Measurements from ENCODE around the gene PABPN1L.

The PABPN1L gene

DNA sequence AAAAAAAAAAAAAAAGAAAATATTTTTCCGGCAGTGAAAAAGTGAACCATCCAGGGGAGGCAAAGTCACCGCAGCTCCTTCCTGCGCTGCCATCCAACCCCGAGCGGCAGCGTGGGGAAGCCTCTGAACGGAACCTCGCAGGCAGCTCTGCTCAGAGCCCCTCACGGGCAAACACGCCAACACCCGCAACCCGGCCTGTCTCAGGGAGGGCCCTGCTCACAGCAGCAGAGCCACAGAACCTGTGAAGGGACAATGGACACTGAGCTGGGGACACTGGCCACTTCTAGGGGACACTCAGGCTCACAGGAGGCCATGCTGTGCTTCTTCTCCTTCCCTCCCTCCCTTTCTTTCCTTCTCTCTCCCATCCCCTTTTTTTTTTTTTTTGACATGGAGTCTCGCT is 33.4 kb downstream of the PABPN1L start:
- H3F3A ChIP-seq (ENCODE audit: insufficient read depth) = no peaks in the 10 kb centered on the region
- H3K36me3 ChIP-seq (ENCODE audit: low read length) = no peaks in the 10 kb centered on the region
- TF ChIP-seq EZH2phosphoT487 (conservative IDR thresholded peaks at IDR 0.05; ENCODE audit: low read length) = no peak
- no peak overlapping the region for H3K9ac ChIP-seq (ENCODE audit: low read length)
- no peak overlapping the region for H3K27ac ChIP-seq (ENCODE audit: low read depth, low read length)
- no peaks in the 10 kb centered on the region for H4K20me1 ChIP-seq (ENCODE audit: low read depth, low read length)
- H3K4me3 ChIP-seq (ENCODE audit: insufficient read depth, low read length, poor library complexity, severe bottlenecking) = no peak overlapping the region
- no peaks in the 10 kb centered on the region for H3K27me3 ChIP-seq (ENCODE audit: low read length)
- no peak overlapping the region for H2AFZ ChIP-seq (ENCODE audit: low read depth, low read length, severe bottlenecking)
- H3K79me2 ChIP-seq (ENCODE audit: insufficient read depth, low read length) = no peaks in the 10 kb centered on the region
- no peaks in the 10 kb centered on the region for H3K9me2 ChIP-seq (replicated peaks; ENCODE audit: insufficient read depth, low read length)
- H3K4me2 ChIP-seq (ENCODE audit: low read depth, low read length, poor library complexity, severe bottlenecking) = no peak overlapping the region
- H3K9me3 ChIP-seq (ENCODE audit: insufficient read depth, low read length) = no peaks in the 10 kb centered on the region

DNA sequence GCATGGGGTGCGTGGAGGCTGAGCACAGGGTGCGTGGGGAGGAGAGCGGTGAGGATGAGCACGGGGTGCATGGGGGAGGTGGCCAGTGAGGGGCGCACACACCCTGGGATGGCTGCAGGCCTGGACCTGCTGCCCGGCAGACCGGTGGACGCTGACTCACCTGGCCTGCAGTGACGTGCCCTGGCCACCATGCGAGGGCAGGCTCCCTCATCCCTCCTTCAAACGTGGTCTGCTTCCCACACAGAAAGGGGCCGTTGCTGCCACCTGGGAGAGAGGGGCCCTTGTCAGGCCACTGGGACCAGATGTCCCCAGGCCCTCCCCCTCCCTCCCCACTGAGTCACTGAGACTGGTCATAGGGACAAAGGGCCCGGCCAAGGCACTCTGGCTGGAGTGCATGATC is 34.6 kb downstream of the PABPN1L start:
- no peak overlapping the region for H3K4me2 ChIP-seq (ENCODE audit: low read depth, low read length, poor library complexity, severe bottlenecking)
- no peaks in the 10 kb centered on the region for H3K79me2 ChIP-seq (ENCODE audit: insufficient read depth, low read length)
- no peaks in the 10 kb centered on the region for H3K36me3 ChIP-seq (ENCODE audit: low read length)
- no peaks in the 10 kb centered on the region for H3K27me3 ChIP-seq (ENCODE audit: low read length)
- no peaks in the 10 kb centered on the region for H3K9me3 ChIP-seq (ENCODE audit: insufficient read depth, low read length)
- H3F3A ChIP-seq (ENCODE audit: insufficient read depth) = no peaks in the 10 kb centered on the region
- H3K9ac ChIP-seq (ENCODE audit: low read length) = no peak overlapping the region
- H3K4me3 ChIP-seq (ENCODE audit: insufficient read depth, low read length, poor library complexity, severe bottlenecking) = no peak overlapping the region
- TF ChIP-seq, protein P1, sequence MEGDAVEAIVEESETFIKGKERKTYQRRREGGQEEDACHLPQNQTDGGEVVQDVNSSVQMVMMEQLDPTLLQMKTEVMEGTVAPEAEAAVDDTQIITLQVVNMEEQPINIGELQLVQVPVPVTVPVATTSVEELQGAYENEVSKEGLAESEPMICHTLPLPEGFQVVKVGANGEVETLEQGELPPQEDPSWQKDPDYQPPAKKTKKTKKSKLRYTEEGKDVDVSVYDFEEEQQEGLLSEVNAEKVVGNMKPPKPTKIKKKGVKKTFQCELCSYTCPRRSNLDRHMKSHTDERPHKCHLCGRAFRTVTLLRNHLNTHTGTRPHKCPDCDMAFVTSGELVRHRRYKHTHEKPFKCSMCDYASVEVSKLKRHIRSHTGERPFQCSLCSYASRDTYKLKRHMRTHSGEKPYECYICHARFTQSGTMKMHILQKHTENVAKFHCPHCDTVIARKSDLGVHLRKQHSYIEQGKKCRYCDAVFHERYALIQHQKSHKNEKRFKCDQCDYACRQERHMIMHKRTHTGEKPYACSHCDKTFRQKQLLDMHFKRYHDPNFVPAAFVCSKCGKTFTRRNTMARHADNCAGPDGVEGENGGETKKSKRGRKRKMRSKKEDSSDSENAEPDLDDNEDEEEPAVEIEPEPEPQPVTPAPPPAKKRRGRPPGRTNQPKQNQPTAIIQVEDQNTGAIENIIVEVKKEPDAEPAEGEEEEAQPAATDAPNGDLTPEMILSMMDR (IDR thresholded peaks at IDR 0.05; ENCODE audit: insufficient read depth, low read length, poor library complexity, severe bottlenecking) = no peak
- no peak for TF ChIP-seq EZH2phosphoT487 (conservative IDR thresholded peaks at IDR 0.05; ENCODE audit: low read length)
- H4K20me1 ChIP-seq (ENCODE audit: low read depth, low read length) = no peaks in the 10 kb centered on the region
- no peaks in the 10 kb centered on the region for H3K9me2 ChIP-seq (replicated peaks; ENCODE audit: insufficient read depth, low read length)
- no peak overlapping the region for H3K27ac ChIP-seq (ENCODE audit: low read depth, low read length)
- no peak overlapping the region for H2AFZ ChIP-seq (ENCODE audit: low read depth, low read length, severe bottlenecking)

DNA sequence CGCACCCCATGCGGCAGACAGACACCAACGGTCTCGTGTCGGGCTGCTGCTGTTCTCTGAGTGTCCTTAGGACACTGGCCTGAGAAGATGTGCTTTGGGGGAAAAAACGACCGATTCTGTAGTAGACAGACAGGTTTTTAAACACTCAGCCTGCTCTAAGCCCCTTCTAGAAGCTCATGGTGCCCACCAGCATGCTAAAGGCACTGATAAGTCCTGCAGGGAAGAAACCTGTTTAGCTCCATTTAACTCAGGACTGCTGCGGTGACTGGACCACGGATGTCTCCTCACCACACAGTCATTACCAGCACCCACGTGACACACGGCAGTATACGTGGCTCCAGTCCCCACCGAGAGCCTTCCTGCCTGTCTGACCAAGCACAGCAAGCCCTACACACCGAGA is 35.7 kb downstream of the PABPN1L start:
- no peaks in the 10 kb centered on the region for H3K9me2 ChIP-seq (replicated peaks; ENCODE audit: insufficient read depth, low read length)
- H3K36me3 ChIP-seq (ENCODE audit: low read length) = no peaks in the 10 kb centered on the region
- no peak overlapping the region for H3K9ac ChIP-seq (ENCODE audit: low read length)
- H3K4me3 ChIP-seq (ENCODE audit: insufficient read depth, low read length, poor library complexity, severe bottlenecking) = no peak overlapping the region
- H2AFZ ChIP-seq (ENCODE audit: low read depth, low read length, severe bottlenecking) = no peak overlapping the region
- H3K4me2 ChIP-seq (ENCODE audit: low read depth, low read length, poor library complexity, severe bottlenecking) = no peak overlapping the region
- TF ChIP-seq, protein P1 (IDR thresholded peaks at IDR 0.05; ENCODE audit: insufficient read depth, low read length, poor library complexity, severe bottlenecking) = no peak
- no peak for TF ChIP-seq EZH2phosphoT487 (conservative IDR thresholded peaks at IDR 0.05; ENCODE audit: low read length)
- no peaks in the 10 kb centered on the region for H3F3A ChIP-seq (ENCODE audit: insufficient read depth)
- H3K79me2 ChIP-seq (ENCODE audit: insufficient read depth, low read length) = no peaks in the 10 kb centered on the region
- no peaks in the 10 kb centered on the region for H3K9me3 ChIP-seq (ENCODE audit: insufficient read depth, low read length)
- no peaks in the 10 kb centered on the region for H3K27me3 ChIP-seq (ENCODE audit: low read length)
- H3K27ac ChIP-seq (ENCODE audit: low read depth, low read length) = no peak overlapping the region
- no peaks in the 10 kb centered on the region for H4K20me1 ChIP-seq (ENCODE audit: low read depth, low read length)

DNA sequence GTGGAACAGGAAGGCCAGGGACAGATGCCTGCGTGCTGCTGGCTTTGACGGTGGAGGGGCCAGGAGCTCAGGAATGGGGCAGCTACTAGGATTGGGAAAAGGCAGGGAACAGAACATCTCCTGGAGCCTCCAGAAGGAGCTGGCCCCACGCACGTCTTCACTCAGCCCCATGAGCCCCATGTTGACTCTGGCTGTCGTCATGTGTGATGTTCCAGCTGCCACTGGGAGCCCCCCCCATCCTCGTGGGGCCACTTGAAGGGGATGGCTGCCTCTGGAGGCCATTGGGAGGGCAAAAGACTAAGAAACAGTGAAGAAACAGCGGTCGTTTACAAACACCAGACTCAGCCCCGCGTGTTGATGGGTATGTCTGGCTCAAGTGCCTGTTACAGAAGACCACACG is 36.2 kb downstream of the PABPN1L start:
- no peaks in the 10 kb centered on the region for H3F3A ChIP-seq (ENCODE audit: insufficient read depth)
- no peak overlapping the region for H2AFZ ChIP-seq (ENCODE audit: low read depth, low read length, severe bottlenecking)
- no peaks in the 10 kb centered on the region for H3K79me2 ChIP-seq (ENCODE audit: insufficient read depth, low read length)
- H3K27ac ChIP-seq (ENCODE audit: low read depth, low read length) = no peak overlapping the region
- no peaks in the 10 kb centered on the region for H3K27me3 ChIP-seq (ENCODE audit: low read length)
- no peak overlapping the region for H3K4me2 ChIP-seq (ENCODE audit: low read depth, low read length, poor library complexity, severe bottlenecking)
- no peaks in the 10 kb centered on the region for H3K9me2 ChIP-seq (replicated peaks; ENCODE audit: insufficient read depth, low read length)
- H3K36me3 ChIP-seq (ENCODE audit: low read length) = no peaks in the 10 kb centered on the region
- no peak overlapping the region for H3K9ac ChIP-seq (ENCODE audit: low read length)
- no peak overlapping the region for H3K4me3 ChIP-seq (ENCODE audit: insufficient read depth, low read length, poor library complexity, severe bottlenecking)
- H4K20me1 ChIP-seq (ENCODE audit: low read depth, low read length) = no peaks in the 10 kb centered on the region
- TF ChIP-seq EZH2phosphoT487 (conservative IDR thresholded peaks at IDR 0.05; ENCODE audit: low read length) = no peak
- TF ChIP-seq, protein P1 (IDR thresholded peaks at IDR 0.05; ENCODE audit: insufficient read depth, low read length, poor library complexity, severe bottlenecking) = no peak
- H3K9me3 ChIP-seq (ENCODE audit: insufficient read depth, low read length) = no peaks in the 10 kb centered on the region
